GM12878 (cell line): ENCODE measurements around the gene HCCS. TPM values are rescaled to one million over a fixed set of nuclear protein-coding genes. Genes with fewer than 3 reads are reported as not detected.

Experiments used
- ATAC-seq: fragments of 200-7000 bp; cut with Tn5 transposase; 3 replicates; pipeline ENCODE4 v1.9.1; 2020; ENCODE audit warnings: mild to moderate bottlenecking, moderate library complexity
- BruUV-seq: library from RNA; stranded (reverse); fragments of 400-500 nt; replicated peaks from 2 replicates; lab custom pipeline; 2021; lab: Mats Ljungman, UMichigan
- CTCF ChIA-PET: fragments of 300-600 bp; sonication (Branson Sonifier 250); formaldehyde crosslinking; extraction: SDS; loops from one replicate; lab custom pipeline; 2021; ENCODE audit warnings: inconsistent platforms; lab: Yijun Ruan, JAX
- POLR2A ChIA-PET: fragments of 350-600 bp; formaldehyde crosslinking; extraction: SDS; loops from one replicate; lab custom pipeline; 2021; ENCODE audit warnings: inconsistent platforms; lab: Charles Lee
- RAD21 ChIA-PET: fragments of 300-600 bp; sonication (Branson Sonifier 250); formaldehyde crosslinking; loops from one replicate; lab custom pipeline; 2023; ENCODE audit warnings: antibody characterized with exemption; ENCODE audit not compliant: unreplicated experiment; lab: Charles Lee
- SMC1A ChIA-PET: fragments of 300-600 bp; sonication (Branson Sonifier 250); formaldehyde crosslinking; loops from one replicate; lab custom pipeline; 2023; ENCODE audit not compliant: unreplicated experiment, uncharacterized antibody; lab: Charles Lee
- DNase-seq: peaks from one replicate; pipeline ENCODE4 v3.0.0-alpha.2; 2011; ENCODE audit warnings: low read depth, low spot score
- FAIRE-seq: peaks from 3 replicates; lab custom pipeline; 2011; peaks lifted over from hg19 to GRCh38; lab: Jason Lieb, UNC
- H2AFZ ChIP-seq: 2 replicates; pipeline ENCODE4 v1.6.0; 2011; ENCODE audit warnings: low read depth, low read length, control low read depth; ENCODE audit not compliant: control insufficient read depth
- H3K27ac ChIP-seq: 2 replicates; pipeline ENCODE4 v1.5.1; 2011; ENCODE audit warnings: control low read depth; ENCODE audit not compliant: control insufficient read depth, insufficient read depth
- H3K27me3 ChIP-seq, 2 experiments: replicated peaks in 1 of 2; 2 replicates each; pipeline versions ENCODE4 v1.6.0 to v1.6.1; 2011; ENCODE audit warnings: low read length in 1 of 2; ENCODE audit not compliant: control insufficient read depth in 2 of 2, insufficient read depth in 2 of 2
- H3K36me3 ChIP-seq, 2 experiments: 2 replicates each; pipeline ENCODE4 v1.5.1; 2011; ENCODE audit warnings: low read length in 1 of 2; ENCODE audit not compliant: control insufficient read depth in 2 of 2, insufficient read depth in 2 of 2
- H3K4me1 ChIP-seq: 2 replicates; pipeline ENCODE4 v1.6.1; 2011; ENCODE audit warnings: mild to moderate bottlenecking, low read length, moderate library complexity, mixed read lengths; ENCODE audit not compliant: control insufficient read depth, insufficient read depth
- H3K4me2 ChIP-seq: 2 replicates; pipeline ENCODE4 v1.6.0; 2011; ENCODE audit warnings: control low read depth; ENCODE audit not compliant: control insufficient read depth, insufficient read depth
- H3K4me3 ChIP-seq: fragments of 200-600 bp; sonication (generic); 2 replicates; pipeline ENCODE4 v1.5.1; 2016
- H3K79me2 ChIP-seq: 2 replicates; pipeline ENCODE4 v1.6.0; 2011; ENCODE audit warnings: low read length; ENCODE audit not compliant: control insufficient read depth, insufficient read depth
- H3K9ac ChIP-seq: 2 replicates; pipeline ENCODE4 v1.8.0; 2011; ENCODE audit warnings: low read length, control low read depth, mixed read lengths; ENCODE audit not compliant: control insufficient read depth, insufficient read depth
- H3K9me3 ChIP-seq: replicated peaks from 3 replicates; pipeline ENCODE4 v1.5.1; 2011; ENCODE audit warnings: mild to moderate bottlenecking, low read length; ENCODE audit not compliant: control insufficient read depth, insufficient read depth
- H4K20me1 ChIP-seq: 2 replicates; pipeline ENCODE4 v1.6.0; 2011; ENCODE audit not compliant: control insufficient read depth, insufficient read depth
- ATF7 ChIP-seq: fragments of 450-650 bp; IDR thresholded peaks from 2 replicates; pipeline ENCODE4 v1.6.1; 2016; ENCODE audit warnings: low read depth, mild to moderate bottlenecking
- CBFB ChIP-seq: IDR thresholded peaks from 2 replicates; pipeline ENCODE4 v1.6.1; 2016; ENCODE audit warnings: antibody characterized with exemption, low read depth
- CEBPB ChIP-seq, 2 experiments: fragments of 150-350 bp in 1 of 2; IDR thresholded peaks; 2 replicates each; pipeline ENCODE4 v1.6.1; 2012 to 2014; ENCODE audit warnings: low read depth in 2 of 2, low read length in 2 of 2, borderline replicate concordance in 1 of 2, inconsistent platforms in 1 of 2
- DPF2 ChIP-seq: fragments of 450-650 bp; IDR thresholded peaks from 2 replicates; pipeline ENCODE4 v1.6.1; 2017; ENCODE audit warnings: mild to moderate bottlenecking
- ESRRA ChIP-seq: IDR thresholded peaks from 2 replicates; pipeline ENCODE4 v1.6.1; 2012; ENCODE audit warnings: mild to moderate bottlenecking, low read length, improper control_type of control experiment
- MYC ChIP-seq: IDR thresholded peaks from 2 replicates; pipeline ENCODE4 v1.6.1; 2011; ENCODE audit warnings: mild to moderate bottlenecking, low read length, moderate library complexity, inconsistent platforms; ENCODE audit not compliant: insufficient read depth, insufficient replicate concordance, insufficient read length, severe bottlenecking
- NFIC ChIP-seq: IDR thresholded peaks from 2 replicates; pipeline ENCODE4 v1.6.1; 2012; ENCODE audit warnings: low read depth, mild to moderate bottlenecking, inconsistent platforms, low read length, moderate library complexity
- NFYB ChIP-seq: IDR thresholded peaks from 2 replicates; pipeline ENCODE4 v1.6.1; 2011; ENCODE audit warnings: low read depth, mild to moderate bottlenecking, low read length, improper control_type of control experiment, moderate library complexity; ENCODE audit not compliant: insufficient read depth
- RCOR1 ChIP-seq: conservative IDR thresholded peaks from 2 replicates; pipeline ENCODE4 v1.6.1; 2012; ENCODE audit warnings: low read depth, low read length, improper control_type of control experiment
- RFX5 ChIP-seq: IDR thresholded peaks from 2 replicates; pipeline ENCODE4 v1.6.1; 2011; ENCODE audit warnings: low read depth, low read length, improper control_type of control experiment
- SIX5 ChIP-seq: IDR thresholded peaks from 2 replicates; pipeline ENCODE4 v1.6.1; 2011; ENCODE audit warnings: mild to moderate bottlenecking, low read depth, low read length, moderate library complexity; ENCODE audit not compliant: severe bottlenecking
- SMAD1 ChIP-seq: fragments of 450-650 bp; IDR thresholded peaks from 2 replicates; pipeline ENCODE4 v1.6.1; 2018; ENCODE audit warnings: mild to moderate bottlenecking, low read depth; ENCODE audit not compliant: partially characterized antibody
- SP1 ChIP-seq: IDR thresholded peaks from one replicate; pipeline ENCODE4 v1.6.1; 2011; ENCODE audit warnings: low read depth, low read length
- SRF ChIP-seq, 2 experiments: IDR thresholded peaks; 2 replicates each; pipeline ENCODE4 v1.6.1; 2011; ENCODE audit warnings: low read depth in 2 of 2, low read length in 2 of 2, mild to moderate bottlenecking in 1 of 2, moderate library complexity in 1 of 2
- YBX1 ChIP-seq: fragments of 450-650 bp; IDR thresholded peaks from 2 replicates; pipeline ENCODE4 v1.6.1; 2016; ENCODE audit warnings: antibody characterized with exemption
- in situ Hi-C: fragments of 300-500 bp; cut with MboI; formaldehyde crosslinking; loops from 9 replicates; pipeline ENCODE4 v1.14.3; 2018; ENCODE audit warnings: mixed read lengths
- intact Hi-C: fragments of 100-400 bp; cut with micrococcal nuclease; formaldehyde crosslinking; loops from one replicate; pipeline ENCODE4 v1.14.2; 2022; ENCODE audit not compliant: unreplicated experiment
- polyA plus RNA-seq, 11 experiments: library from polyadenylated mRNA; depleted of rRNA in 4 of 11; unstranded in 6 of 11; stranded (reverse) in 5 of 11; fragments of >200 nt; fragmentation: Nextera tagmentation in 4 of 11; fragmentation: Illumina TruSeq in 1 of 11; extraction: Ambion mirVana in 4 of 11; extraction: Trizol in 1 of 11; gene quantifications; 1 replicate in 1 of 11; 2 replicates in 10 of 11; pipeline versions ENCODE4 v1.2.1 to v1.2.3, GENCODE V29; 2011 to 2016; ENCODE audit warnings: inconsistent platforms in 2 of 11, missing spikeins in 2 of 11, low read depth in 1 of 11
- total RNA-seq, 4 experiments: library from RNA; depleted of rRNA in 3 of 4; stranded (reverse); fragments of >200 nt in 3 of 4; fragmentation: Illumina TruSeq in 1 of 4; extraction: Trizol in 1 of 4; gene quantifications; 2 replicates each; pipeline versions ENCODE4 v1.2.1 to v1.2.3, GENCODE V29; 2013 to 2021

Gene HCCS
- total and polyA plus RNA-seq, 10 of the 15 experiments (the other 5 are each of a cell fraction or from before 2014, with no cell fraction given): 11.8 to 69.6 (median 36.9) TPM

DNA sequence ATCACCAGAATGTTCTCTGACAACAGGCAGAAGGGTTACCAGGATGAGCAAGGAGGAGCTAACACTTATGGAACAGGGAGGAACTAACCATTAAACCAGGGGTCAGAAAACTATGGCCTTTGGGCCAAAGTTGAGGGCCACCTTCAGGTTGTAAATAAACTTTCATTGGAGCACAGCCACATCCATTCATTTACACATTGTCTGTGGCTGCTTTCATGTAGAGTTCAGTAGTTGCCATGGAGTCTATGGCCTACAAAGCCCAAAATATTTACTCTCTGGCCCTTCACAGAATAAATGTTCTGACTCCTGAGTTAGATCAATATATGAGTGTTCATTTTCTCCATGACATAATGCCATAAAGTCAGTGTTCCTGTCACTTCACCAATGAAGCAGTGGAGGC is 13.2 kb upstream of the HCCS start:
- H3K27ac ChIP-seq: no peak overlapping the region
- ATAC-seq: no peak
- BruUV-seq: no TSS peak
- no peaks in the 10 kb centered on the region for H3K36me3 ChIP-seq
- no peaks in the 10 kb centered on the region for H3K4me1 ChIP-seq
- H3K9me3 ChIP-seq: no peaks in the 10 kb centered on the region
- H3K4me3 ChIP-seq: no peak overlapping the region
- H3K27me3 ChIP-seq: no peaks in the 10 kb centered on the region
- in situ Hi-C loops (no loop called here), intact Hi-C loops (loop anchor here (10.0 kb wide), 1 partner anchor 223 kb away; no protein-coding TSS in a partner anchor)
- no peak for TF ChIP-seq DPF2
- no peak for TF ChIP-seq CBFB
- TF ChIP-seq NFYB: no peak
- no peak for TF ChIP-seq SP1
- TF ChIP-seq SIX5: no peak
- no peak for TF ChIP-seq NFIC
- TF ChIP-seq RCOR1: no peak
- TF ChIP-seq CEBPB (IDR thresholded peaks at IDR 0.05; ENCODE audit: borderline replicate concordance in 1 of 2, low read depth in 2 of 2, low read length in 2 of 2): no peak
- TF ChIP-seq MYC: no peak
- TF ChIP-seq ATF7: no peak
- no peak for TF ChIP-seq SMAD1
- TF ChIP-seq ESRRA: no peak
- TF ChIP-seq YBX1: no peak
- TF ChIP-seq SRF (IDR thresholded peaks at IDR 0.05; ENCODE audit: low read depth in 2 of 2, low read length in 2 of 2): no peak
- no peak for TF ChIP-seq RFX5
- RAD21 ChIA-PET: no interaction called here
- no peak for FAIRE-seq
- no peak for DNase-seq
- H3K79me2 ChIP-seq: no peaks in the 10 kb centered on the region
- POLR2A ChIA-PET: no interaction called here
- H2AFZ ChIP-seq: no peak overlapping the region
- CTCF ChIA-PET: interaction anchor here (1.0 kb wide), 1 partner anchor 39 kb away, joined by 3 read pairs; no protein-coding TSS in a partner anchor
- no peak overlapping the region for H3K9ac ChIP-seq
- SMC1A ChIA-PET: interaction anchor here (1.5 to 1.9 kb wide), 2 partner anchors 8 to 86 kb away, joined by 3 to 5 read pairs; no protein-coding TSS in a partner anchor
- H3K4me2 ChIP-seq: no peak overlapping the region
- no peaks in the 10 kb centered on the region for H4K20me1 ChIP-seq
